Activated CD4-positive, alpha-beta T cell treated with anti-CD3 and anti-CD28 coated beads, Interleukin-2, amount 50 U/mL, for 48 hours (primary cell): ENCODE results near the gene FBP1.

ENCODE experiments used
- DNase-seq, 2 experiments: peaks; one replicate each; pipeline ENCODE4 v3.0.0-alpha.2; 2020

Gene FBP1

GRCh38 chr9:94639061-94639998 lies at the start of gene FBP1:
Gene FBP1, minus strand, starts transcription at chr9:94639518. Its CDS starts 208 bp downstream, at chr9:94639310.
- peak; percentile 22 to 40 for DNase-seq

DNA sequence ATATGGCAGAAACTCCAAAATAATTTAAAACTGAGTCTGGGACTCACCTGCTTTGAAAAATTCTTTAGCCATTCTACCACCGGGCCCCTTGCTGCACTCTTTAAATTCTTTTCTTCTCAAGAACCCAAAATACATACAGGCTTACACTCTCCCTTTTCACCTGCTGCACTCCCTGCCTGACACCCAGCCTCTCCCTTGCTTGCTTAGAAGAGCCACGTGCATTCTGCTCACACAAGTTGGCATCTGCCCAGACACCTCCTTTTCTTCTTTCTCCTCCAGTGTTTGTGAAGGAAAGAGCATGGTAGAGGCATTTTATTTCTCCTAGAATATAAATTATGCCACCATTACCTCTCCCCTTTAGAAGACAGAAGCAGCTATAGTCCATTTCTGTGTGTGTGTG lies 48.1 kb upstream of the FBP1 start:
- DNase-seq, result no peak

DNA sequence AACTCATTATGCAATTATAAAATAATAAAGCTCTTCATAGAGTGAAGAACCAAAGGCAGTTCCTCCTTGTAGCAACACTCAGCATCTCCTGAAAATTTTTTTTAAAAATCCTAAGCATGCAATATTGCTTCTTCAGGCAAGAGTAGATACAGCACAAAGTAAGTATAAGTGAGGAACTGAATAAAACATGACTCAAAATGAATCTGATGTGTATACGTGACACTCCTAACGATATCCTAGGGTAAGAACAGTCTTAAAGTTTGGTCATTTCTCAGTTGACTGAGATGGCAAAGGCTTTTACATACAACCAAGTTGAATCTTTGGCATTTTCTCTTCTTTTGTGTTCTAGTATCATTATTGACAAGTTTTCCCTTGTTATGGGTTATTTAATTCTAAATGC lies 46.0 kb upstream of the FBP1 start:
- DNase-seq, result no peak

- DNase-seq, result peak; percentile 51 to 66
Measured at GRCh38 chr9:94681508-94681907, 42.2 kb upstream of the FBP1 start.

- DNase-seq, result no peak
Measured at GRCh38 chr9:94680621-94681020, 41.3 kb upstream of the FBP1 start.

DNA sequence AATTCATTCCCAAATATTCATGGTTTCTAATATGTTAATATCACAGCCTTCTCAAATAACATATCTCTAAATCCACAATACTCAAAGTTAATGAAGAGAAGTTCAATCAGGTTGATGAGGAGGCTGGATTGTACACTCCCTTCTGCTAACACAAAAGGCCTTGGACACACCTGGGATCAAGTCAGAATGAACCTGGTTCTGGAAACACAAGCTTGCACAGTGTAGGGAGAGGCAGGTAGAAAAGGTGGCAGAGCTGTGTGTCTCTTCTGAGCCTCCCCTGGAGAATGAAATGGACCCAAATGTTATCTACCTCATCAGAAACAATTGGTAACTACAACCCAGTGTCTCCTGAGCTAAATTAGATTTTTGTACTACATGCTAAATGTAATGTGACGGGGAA lies 40.7 kb upstream of the FBP1 start:
- DNase-seq, result no peak

GRCh38 chr9:94679587-94679986 lies 40.3 kb upstream of the FBP1 start:
- DNase-seq, result no peak

GRCh38 chr9:94677929-94678328 lies 38.6 kb upstream of the FBP1 start:
- DNase-seq, result no peak

DNA sequence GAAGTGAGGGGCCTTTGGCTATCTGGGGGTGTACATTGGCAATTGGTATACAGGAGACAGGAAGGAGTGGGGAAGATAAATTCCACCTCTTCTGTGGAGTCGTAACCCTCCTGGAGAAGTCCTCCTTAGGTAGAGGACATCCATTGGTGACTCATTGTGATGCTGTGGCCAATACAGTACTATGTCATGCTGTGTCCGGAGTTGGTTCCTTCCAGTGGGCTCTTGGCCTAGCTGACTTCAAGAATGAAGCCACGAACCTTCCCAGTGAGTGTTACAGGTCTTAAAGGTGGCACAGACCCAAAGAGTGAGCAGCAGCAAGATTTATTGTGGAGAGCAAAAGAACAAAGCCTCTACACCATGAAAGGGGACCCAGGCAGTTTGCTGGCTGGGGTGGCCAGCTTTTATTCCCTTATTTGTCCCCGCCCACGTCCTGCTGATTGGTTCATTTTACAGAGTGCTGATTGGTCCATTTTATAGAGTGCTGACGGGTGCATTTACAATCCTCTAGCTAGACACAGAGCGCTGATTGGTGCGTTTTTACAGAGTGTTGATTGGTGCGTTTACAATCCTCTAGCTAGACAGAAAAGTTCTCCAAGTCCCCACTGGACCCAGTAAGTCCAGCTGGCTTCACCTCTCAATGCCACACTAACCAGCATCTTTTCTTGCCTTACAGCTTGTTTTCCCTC lies 37.3 kb upstream of the FBP1 start:
- DNase-seq, result no peak

GRCh38 chr9:94675008-94675881 lies 35.9 kb upstream of the FBP1 start:
- no peak for DNase-seq

- no peak for DNase-seq
Measured at GRCh38 chr9:94672811-94673487, 33.6 kb upstream of the FBP1 start.

GRCh38 chr9:94668928-94669729 lies 29.8 kb upstream of the FBP1 start:
- peak; percentile 58 to 65 for DNase-seq

DNA sequence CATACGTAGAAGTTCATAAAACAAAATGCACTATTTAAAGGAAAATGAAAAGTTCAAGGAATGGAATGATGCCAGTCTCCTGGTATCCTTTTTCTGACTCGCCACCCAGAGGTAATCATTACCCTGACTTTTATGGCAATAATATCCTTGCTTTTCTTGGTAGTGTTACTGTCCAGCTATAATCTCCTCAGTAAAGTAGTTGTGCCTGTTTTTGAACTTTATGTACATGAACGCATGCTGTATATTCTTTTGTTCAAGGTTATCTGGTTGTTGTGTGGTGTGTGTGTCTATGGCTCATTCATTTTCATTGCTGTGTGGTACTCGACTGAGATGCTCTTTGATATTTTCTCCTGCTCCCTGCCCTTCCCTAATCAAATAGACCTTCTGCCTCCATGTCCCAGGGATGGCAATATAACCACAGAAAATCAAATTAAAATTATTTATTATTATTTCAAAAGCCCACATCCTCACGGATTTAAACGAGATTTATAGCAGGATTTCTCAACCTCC lies 29.2 kb upstream of the FBP1 start:
- no peak for DNase-seq

DNA sequence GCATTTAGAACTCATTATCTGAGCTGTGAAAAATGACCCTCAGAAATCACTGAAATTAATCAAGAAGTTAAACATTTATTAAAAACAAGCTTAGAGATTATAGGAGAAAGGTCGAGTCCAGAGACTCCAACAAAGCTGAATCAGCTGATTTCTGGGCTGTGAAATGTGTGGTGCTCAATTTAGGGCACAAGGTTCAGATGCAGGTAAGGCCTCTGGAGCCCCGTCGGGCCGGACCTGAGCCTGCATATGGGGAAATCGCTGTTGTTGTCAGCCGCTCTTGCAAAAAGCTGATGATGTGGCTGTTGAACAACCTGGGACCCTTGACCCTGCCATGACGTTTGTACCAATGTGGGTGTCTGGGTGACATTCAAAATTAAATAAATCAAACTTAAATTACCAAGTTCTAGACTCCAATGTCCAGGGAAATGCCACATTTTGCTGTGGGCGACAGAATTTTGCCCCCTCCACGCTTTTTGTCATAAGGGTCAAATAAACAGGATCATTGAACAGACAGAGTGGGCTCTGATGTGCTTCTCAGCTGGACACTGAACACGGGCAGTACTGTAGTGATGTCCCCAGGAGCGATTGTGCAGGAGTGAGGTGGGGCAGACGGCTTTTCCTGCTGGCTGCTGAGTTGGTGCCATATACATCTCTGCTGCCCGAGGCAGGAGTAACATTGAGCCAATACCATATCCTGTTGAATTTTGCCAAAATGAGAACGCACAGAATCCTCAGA lies 27.2 kb upstream of the FBP1 start:
- no peak for DNase-seq

GRCh38 chr9:94665613-94666012 lies 26.3 kb upstream of the FBP1 start:
- no peak for DNase-seq

DNA sequence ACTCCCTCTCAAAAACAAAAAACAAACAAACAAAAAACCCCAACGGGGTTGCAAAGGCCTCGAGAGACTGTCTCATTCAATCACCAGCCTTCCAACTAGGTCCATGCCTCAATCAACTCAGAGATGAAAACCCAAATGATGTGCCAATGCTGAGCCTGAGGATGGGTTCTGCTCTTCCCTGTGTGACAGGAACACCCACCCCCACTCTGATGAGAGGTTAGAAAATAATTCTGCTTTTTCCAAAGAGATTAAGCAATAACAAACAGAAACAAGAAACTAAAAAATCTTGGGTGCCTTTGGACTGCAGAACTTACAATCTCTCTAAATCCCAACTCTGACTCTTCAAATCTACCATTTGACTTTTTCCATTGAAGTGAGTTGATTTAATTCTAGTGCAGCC lies 25.5 kb upstream of the FBP1 start:
- no peak for DNase-seq

GRCh38 chr9:94663640-94664039 lies 24.3 kb upstream of the FBP1 start:
- DNase-seq, result no peak

GRCh38 chr9:94663140-94663539 lies 23.8 kb upstream of the FBP1 start:
- no peak for DNase-seq

DNA sequence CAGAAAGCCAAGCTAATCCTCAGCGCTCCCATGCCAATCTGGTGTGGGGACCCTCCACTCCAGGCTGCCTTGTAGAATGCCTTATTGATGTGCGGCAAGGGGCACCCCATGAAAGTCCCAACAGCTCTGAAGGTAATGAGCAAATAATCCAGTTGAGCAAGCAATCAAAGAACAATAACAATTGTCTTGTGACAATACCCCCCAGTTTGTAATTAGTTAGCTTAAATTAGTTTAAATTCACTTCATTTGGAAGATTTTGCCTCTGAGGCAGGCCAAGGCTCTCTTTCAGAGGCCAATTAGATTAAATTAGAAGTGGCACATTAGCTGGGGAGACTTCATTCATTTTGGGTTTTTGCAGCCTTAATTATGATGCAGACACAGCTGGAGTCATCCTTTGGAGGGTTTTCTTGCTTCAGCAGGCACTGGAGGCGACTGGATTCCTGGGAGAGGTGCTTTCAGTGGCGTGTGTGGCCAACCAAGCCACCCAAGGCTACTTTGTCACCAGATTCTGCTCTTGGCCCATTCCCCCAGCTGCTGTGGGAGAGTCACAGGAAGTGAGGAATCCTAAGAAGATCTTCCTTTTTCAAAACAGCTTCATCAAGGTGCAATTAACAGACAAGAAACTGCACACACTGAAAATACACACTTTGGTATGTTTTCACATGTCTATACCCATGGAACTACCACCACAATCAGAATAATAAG lies 17.9 kb upstream of the FBP1 start:
- no peak for DNase-seq

GRCh38 chr9:94656200-94656599 lies 16.9 kb upstream of the FBP1 start:
- DNase-seq, result peak; percentile 17 to 40
